ENCODE results near the gene KCNS1. TPM values are rescaled to one million over a fixed set of nuclear protein-coding genes. Genes with fewer than 3 reads are reported as not detected.
"Not testable (repeated sequence)": the region's sequence is repeated elsewhere in the genome, so short reads cannot be mapped to it uniquely, and the experiment has no call there.

Gene KCNS1
- polyA plus RNA-seq, 2 of the 4 experiments (the other 2 are of a cell fraction): not detected

DNA sequence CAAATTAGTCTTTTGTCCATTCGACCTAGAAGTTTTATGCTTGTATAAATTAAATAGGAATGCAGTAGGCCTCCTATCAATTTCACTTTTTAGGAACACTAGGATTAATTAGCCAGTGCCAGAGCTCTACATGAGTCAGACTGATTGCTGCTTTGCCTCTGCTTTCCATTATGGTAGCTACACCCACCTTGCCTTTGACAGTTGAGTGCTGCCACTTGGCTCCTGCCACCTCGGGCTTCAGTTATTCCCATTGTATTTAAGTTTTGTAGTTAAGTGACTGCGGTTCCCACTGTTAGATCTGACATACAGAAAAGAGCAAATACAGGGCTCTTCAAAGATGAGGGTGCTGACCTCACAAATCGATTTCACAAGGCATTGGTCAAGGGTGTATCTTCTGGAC lies 39.9 kb upstream of the KCNS1 start:
- H3K9me3 ChIP-seq: no peaks in the 10 kb centered on the region
- no peak overlapping the region for H3K4me3 ChIP-seq
- no peaks in the 10 kb centered on the region for H3K4me1 ChIP-seq
- H3K4me2 ChIP-seq: no peak overlapping the region
- WGBS (ENCODE audit: missing lambda C conversion rate): 6% methylated on average over 4 of the region's 4 CpGs
- ATAC-seq (no peak), DNase-seq (ENCODE audit: low read depth in 1 of 2, low spot score in 1 of 2) (no peak), FAIRE-seq (no peak)
- TF ChIP-seq HOXB13 (CRISPR knock-in tag; IDR thresholded peaks at IDR 0.05; ENCODE audit: low read depth) (no peak), RNF2 (IDR thresholded peaks at IDR 0.05; ENCODE audit: borderline replicate concordance, low read depth) (no peak), ZC3H11A (IDR thresholded peaks at IDR 0.05) (no peak), HDAC2 (IDR thresholded peaks at IDR 0.05) (no peak), RAD21 (conservative IDR thresholded peaks at IDR 0.05 in 1 of 2, IDR thresholded peaks at IDR 0.05 in 1 of 2) (no peak), NR3C1 (IDR thresholded peaks at IDR 0.05) (no peak), GATA3 (IDR thresholded peaks at IDR 0.05; ENCODE audit: borderline replicate concordance) (no peak)
- ChIA-PET CTCF (interaction anchor here (1.8 to 6.9 kb wide), 2 partner anchors 22 to 151 kb away, joined by 8 to 30 read pairs; no protein-coding TSS in a partner anchor), POLR2A (no interaction called here)
- no peak overlapping the region for H3K27ac ChIP-seq

DNA sequence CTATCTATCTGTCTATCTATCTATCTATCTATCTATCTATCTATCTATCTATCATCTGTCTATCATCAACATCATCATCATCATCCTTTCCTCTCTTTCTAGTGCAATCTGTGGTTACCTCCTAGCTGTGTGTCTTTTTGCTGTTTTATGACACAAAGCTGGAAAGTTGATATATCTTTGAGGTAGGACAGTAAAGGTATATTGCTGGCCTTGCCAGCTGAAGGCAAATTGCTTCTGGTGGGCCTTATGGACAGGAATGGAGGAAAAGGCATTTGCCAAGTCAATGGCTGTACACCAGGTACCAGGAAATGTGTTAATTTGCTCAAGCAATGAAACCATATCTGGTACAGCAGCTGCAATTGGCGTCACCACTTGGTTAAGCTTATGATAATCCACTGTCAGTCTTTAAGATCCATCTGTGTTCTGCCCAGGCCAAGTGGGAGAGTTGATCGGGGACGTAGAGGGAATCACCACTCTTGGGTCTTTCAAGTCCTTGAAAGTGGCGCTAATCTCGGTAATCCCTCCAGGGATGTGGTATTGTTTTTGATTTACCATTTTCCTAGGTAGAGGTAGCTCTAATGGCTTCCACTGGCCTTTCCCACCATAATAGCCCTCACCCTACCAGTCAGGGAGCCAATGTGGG lies 38.9 kb upstream of the KCNS1 start:
- H3K4me1 ChIP-seq; POLR2A ChIA-PET; DNase-seq (ENCODE audit: low read depth in 1 of 2, low spot score in 1 of 2); H3K9me3 ChIP-seq; H3K4me3 ChIP-seq; H3K4me2 ChIP-seq; ATAC-seq; FAIRE-seq; H3K27ac ChIP-seq: not testable (repeated sequence)
- CTCF ChIA-PET: interaction anchor here (0.6 to 6.9 kb wide), 11 partner anchors 9 to 646 kb away, joined by 3 to 30 read pairs (median 4); partner anchors contain the start of gene WFDC12
- WGBS (ENCODE audit: missing lambda C conversion rate): 74% methylated on average over 5 of the region's 5 CpGs

DNA sequence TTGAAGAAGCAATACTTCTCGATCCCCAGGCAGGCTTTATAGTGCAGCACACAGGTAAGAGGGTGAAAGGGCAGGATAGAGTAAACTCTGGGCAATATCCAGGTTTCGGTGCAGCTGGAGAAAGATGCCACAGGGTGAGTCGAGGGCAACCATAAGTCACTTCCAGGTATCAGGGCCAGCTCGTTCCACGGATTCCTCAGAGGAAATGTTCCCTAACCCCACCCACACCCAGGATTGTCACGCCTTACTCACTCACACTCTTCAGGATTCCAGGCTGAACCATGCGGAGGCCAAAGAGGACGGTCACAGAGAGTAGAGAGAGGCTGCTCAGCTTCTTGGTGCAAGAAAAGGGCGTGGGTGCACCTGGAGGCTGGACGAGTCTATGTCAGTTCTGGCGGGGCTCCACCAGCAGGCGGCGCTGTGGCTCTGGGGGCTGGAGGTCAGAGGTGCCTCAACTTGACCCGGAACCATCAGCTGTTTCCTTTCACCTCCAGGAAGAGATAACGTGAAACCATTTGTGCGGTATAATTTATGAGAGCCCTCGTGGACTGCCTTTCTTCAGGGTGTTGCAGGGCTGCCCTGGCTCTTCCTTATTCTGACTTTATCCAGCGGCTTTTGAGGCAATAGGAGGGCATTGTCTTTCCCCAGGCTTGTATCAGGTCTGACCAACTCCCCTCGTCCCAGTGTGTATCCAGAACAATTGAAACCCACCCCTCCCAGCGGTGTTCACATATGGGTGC lies 37.8 kb upstream of the KCNS1 start:
- Histone ChIP-seq H3K9me3 (no peaks in the 10 kb centered on the region), H3K27ac (no peak overlapping the region), H3K4me2 (peak overlapping the region; percentile 26; the same call in 1 of the 3 replicates), H3K4me3 (no peak overlapping the region), H3K4me1 (no peaks in the 10 kb centered on the region)
- CTCF ChIA-PET: interaction anchor here (0.6 to 6.9 kb wide), 16 partner anchors 8 to 647 kb away, joined by 3 to 30 read pairs (median 4); partner anchors contain the start of gene WFDC12
- POLR2A ChIA-PET: no interaction called here
- ATAC-seq (peak; percentile 70 to 84; a peak in 5 of 6 replicates), DNase-seq (ENCODE audit: low read depth in 1 of 2, low spot score in 1 of 2) (peak; percentile 31 to 59), FAIRE-seq (no peak)
- TF ChIP-seq, protein P1, sequence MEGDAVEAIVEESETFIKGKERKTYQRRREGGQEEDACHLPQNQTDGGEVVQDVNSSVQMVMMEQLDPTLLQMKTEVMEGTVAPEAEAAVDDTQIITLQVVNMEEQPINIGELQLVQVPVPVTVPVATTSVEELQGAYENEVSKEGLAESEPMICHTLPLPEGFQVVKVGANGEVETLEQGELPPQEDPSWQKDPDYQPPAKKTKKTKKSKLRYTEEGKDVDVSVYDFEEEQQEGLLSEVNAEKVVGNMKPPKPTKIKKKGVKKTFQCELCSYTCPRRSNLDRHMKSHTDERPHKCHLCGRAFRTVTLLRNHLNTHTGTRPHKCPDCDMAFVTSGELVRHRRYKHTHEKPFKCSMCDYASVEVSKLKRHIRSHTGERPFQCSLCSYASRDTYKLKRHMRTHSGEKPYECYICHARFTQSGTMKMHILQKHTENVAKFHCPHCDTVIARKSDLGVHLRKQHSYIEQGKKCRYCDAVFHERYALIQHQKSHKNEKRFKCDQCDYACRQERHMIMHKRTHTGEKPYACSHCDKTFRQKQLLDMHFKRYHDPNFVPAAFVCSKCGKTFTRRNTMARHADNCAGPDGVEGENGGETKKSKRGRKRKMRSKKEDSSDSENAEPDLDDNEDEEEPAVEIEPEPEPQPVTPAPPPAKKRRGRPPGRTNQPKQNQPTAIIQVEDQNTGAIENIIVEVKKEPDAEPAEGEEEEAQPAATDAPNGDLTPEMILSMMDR (IDR thresholded peaks at IDR 0.05): peak; percentile 29; the same call in 2 of the 3 replicates
- peak; percentile 35; the same call in 1 of the 3 replicates for TF ChIP-seq SMC3 (IDR thresholded peaks at IDR 0.05)
- TF ChIP-seq RAD21 (conservative IDR thresholded peaks at IDR 0.05 in 1 of 2, IDR thresholded peaks at IDR 0.05 in 1 of 2): peak; percentile 37 to 48; a peak in 3 of 5 replicates
- TF ChIP-seq, protein P2, sequence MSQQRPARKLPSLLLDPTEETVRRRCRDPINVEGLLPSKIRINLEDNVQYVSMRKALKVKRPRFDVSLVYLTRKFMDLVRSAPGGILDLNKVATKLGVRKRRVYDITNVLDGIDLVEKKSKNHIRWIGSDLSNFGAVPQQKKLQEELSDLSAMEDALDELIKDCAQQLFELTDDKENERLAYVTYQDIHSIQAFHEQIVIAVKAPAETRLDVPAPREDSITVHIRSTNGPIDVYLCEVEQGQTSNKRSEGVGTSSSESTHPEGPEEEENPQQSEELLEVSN (IDR thresholded peaks at IDR 0.05; ENCODE audit: borderline replicate concordance, low read depth): no peak
- 32% methylated on average over 20 of the region's 20 CpGs for WGBS (ENCODE audit: missing lambda C conversion rate)

DNA sequence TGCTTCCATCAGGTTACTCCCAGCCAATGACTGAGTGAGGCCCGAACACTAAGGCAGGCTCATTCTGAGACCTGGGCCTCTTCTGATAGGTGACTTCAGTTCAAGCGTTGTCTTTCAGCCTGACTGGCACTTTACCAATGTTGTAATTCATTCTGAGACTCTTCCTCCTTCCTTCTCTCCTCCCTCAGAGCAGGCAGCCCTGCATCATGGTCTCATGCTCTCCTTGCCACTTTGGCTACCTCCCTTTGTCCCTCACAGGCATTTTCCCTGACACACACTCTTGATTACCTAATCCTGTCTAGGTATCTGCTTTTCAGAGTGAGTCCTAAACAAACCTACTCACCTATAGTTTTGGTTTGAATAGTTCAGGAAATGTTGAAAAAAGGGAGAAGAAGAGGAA lies 36.0 kb upstream of the KCNS1 start:
- no peak overlapping the region for H3K27ac ChIP-seq
- no peaks in the 10 kb centered on the region for H3K9me3 ChIP-seq
- ChIA-PET POLR2A (no interaction called here), CTCF (no interaction called here)
- no peak for FAIRE-seq
- no peak for TF ChIP-seq SMC3 (IDR thresholded peaks at IDR 0.05)
- TF ChIP-seq KDM5A (IDR thresholded peaks at IDR 0.05): no peak
- H3K4me1 ChIP-seq: no peaks in the 10 kb centered on the region
- ATAC-seq: no peak
- H3K4me3 ChIP-seq: no peak overlapping the region
- no peak for DNase-seq (ENCODE audit: low read depth in 1 of 2, low spot score in 1 of 2)
- 9% methylated on average over 2 of the region's 2 CpGs for WGBS (ENCODE audit: missing lambda C conversion rate)
- H3K4me2 ChIP-seq: no peak overlapping the region

Data from A549 (cell line).